ENCODE data around the gene ASCL3.
"Not testable (repeated sequence)": the region's sequence is repeated elsewhere in the genome, so short reads cannot be mapped to it uniquely, and the experiment has no call there.

ASCL3 gene

GRCh38 chr11:8942518-8943066 is at the start of gene ASCL3:
Gene ASCL3, minus strand, starts transcription at chr11:8943016. Its CDS starts 4,855 bp downstream, at chr11:8938161.
- no peak for TF ChIP-seq CTCF (IDR thresholded peaks at IDR 0.05; ENCODE audit: poor library complexity, severe bottlenecking)
- no peak within 1 kb of the TSS for H3K27ac ChIP-seq (ENCODE audit: poor library complexity, severe bottlenecking)
- ATAC-seq (ENCODE audit: low read depth), result no peak
- DNase-seq (ENCODE audit: low spot score), result no peak
- no peaks in the 10 kb centered on the region for H3K27me3 ChIP-seq (ENCODE audit: insufficient read depth, poor library complexity, severe bottlenecking)
- H3K9me3 ChIP-seq (ENCODE audit: severe bottlenecking), result no peaks in the 10 kb centered on the region
- H3K36me3 ChIP-seq (ENCODE audit: low read depth), result peaks cover 6% of the 10 kb centered on the region; the same call in 1 of the 2 replicates
- no peak within 1 kb of the TSS for H3K4me3 ChIP-seq (ENCODE audit: severe bottlenecking)
- H3K4me1 ChIP-seq (ENCODE audit: insufficient read depth, poor library complexity, severe bottlenecking), result no peaks in the 10 kb centered on the region

GRCh38 chr11:8989453-8989852 is 46.6 kb upstream of the ASCL3 start:
- DNase-seq (ENCODE audit: low spot score) (no peak), ATAC-seq (ENCODE audit: low read depth) (no peak)
- Histone ChIP-seq H3K36me3 (ENCODE audit: low read depth) (no peaks in the 10 kb centered on the region), H3K27ac (ENCODE audit: poor library complexity, severe bottlenecking) (no peak overlapping the region), H3K4me3 (ENCODE audit: severe bottlenecking) (no peak overlapping the region), H3K4me1 (ENCODE audit: insufficient read depth, poor library complexity, severe bottlenecking) (no peaks in the 10 kb centered on the region), H3K9me3 (ENCODE audit: severe bottlenecking) (no peaks in the 10 kb centered on the region), H3K27me3 (ENCODE audit: insufficient read depth, poor library complexity, severe bottlenecking) (no peaks in the 10 kb centered on the region)
- no peak for TF ChIP-seq CTCF (IDR thresholded peaks at IDR 0.05; ENCODE audit: poor library complexity, severe bottlenecking)

- Histone ChIP-seq H3K27me3 (ENCODE audit: insufficient read depth, poor library complexity, severe bottlenecking) (no peaks in the 10 kb centered on the region), H3K9me3 (ENCODE audit: severe bottlenecking) (no peaks in the 10 kb centered on the region), H3K4me3 (ENCODE audit: severe bottlenecking) (no peak overlapping the region), H3K36me3 (ENCODE audit: low read depth) (no peaks in the 10 kb centered on the region), H3K27ac (ENCODE audit: poor library complexity, severe bottlenecking) (no peak overlapping the region), H3K4me1 (ENCODE audit: insufficient read depth, poor library complexity, severe bottlenecking) (no peaks in the 10 kb centered on the region)
- ATAC-seq (ENCODE audit: low read depth) (peak; percentile 61), DNase-seq (ENCODE audit: low spot score) (no peak)
- TF ChIP-seq CTCF (IDR thresholded peaks at IDR 0.05; ENCODE audit: poor library complexity, severe bottlenecking), result no peak
Measured at GRCh38 chr11:8988329-8989234, 45.8 kb upstream of the ASCL3 start.

GRCh38 chr11:8987446-8987845 is 44.6 kb upstream of the ASCL3 start:
- H3K9me3 ChIP-seq (ENCODE audit: severe bottlenecking), result no peaks in the 10 kb centered on the region
- no peak for TF ChIP-seq CTCF (IDR thresholded peaks at IDR 0.05; ENCODE audit: poor library complexity, severe bottlenecking)
- H3K36me3 ChIP-seq (ENCODE audit: low read depth), result no peaks in the 10 kb centered on the region
- H3K4me1 ChIP-seq (ENCODE audit: insufficient read depth, poor library complexity, severe bottlenecking), result no peaks in the 10 kb centered on the region
- no peak overlapping the region for H3K4me3 ChIP-seq (ENCODE audit: severe bottlenecking)
- H3K27me3 ChIP-seq (ENCODE audit: insufficient read depth, poor library complexity, severe bottlenecking), result no peaks in the 10 kb centered on the region
- ATAC-seq (ENCODE audit: low read depth) (no peak), DNase-seq (ENCODE audit: low spot score) (no peak)
- no peak overlapping the region for H3K27ac ChIP-seq (ENCODE audit: poor library complexity, severe bottlenecking)

- not testable (repeated sequence) for ATAC-seq (ENCODE audit: low read depth); DNase-seq (ENCODE audit: low spot score); H3K4me3 ChIP-seq (ENCODE audit: severe bottlenecking)
Measured at GRCh38 chr11:8986772-8987171, 44.0 kb upstream of the ASCL3 start.

More at GRCh38 chr11:8986772-8987171, 44.0 kb upstream of the ASCL3 start:
- not testable (repeated sequence) for H3K9me3 ChIP-seq (ENCODE audit: severe bottlenecking); H3K4me1 ChIP-seq (ENCODE audit: insufficient read depth, poor library complexity, severe bottlenecking); H3K27me3 ChIP-seq (ENCODE audit: insufficient read depth, poor library complexity, severe bottlenecking); H3K36me3 ChIP-seq (ENCODE audit: low read depth); H3K27ac ChIP-seq (ENCODE audit: poor library complexity, severe bottlenecking)
